Ramos (cell line): Measurements from ENCODE around the gene POU2AF1.

Experiments
- in situ Hi-C: fragments of 300-500 bp; cut with MboI; formaldehyde crosslinking; loops from one replicate; pipeline ENCODE4 v1.14.3; 2022; ENCODE audit warnings: low sequenced_read_pairs; ENCODE audit not compliant: unreplicated experiment

Gene POU2AF1

GRCh38 chr11:111302298-111302697 lies 76.8 kb downstream of the POU2AF1 start:
- in situ Hi-C loops: no loop called here
